NT2/D1 (cell line): ENCODE data around the gene KIF16B.

Experiments
- DNase-seq: peaks from one replicate; pipeline ENCODE4 v3.0.0-alpha.2; 2011; ENCODE audit warnings: low read depth, low spot score
- H3K27me3 ChIP-seq: 2 replicates; pipeline ENCODE4 v1.6.0; 2011; ENCODE audit warnings: mild to moderate bottlenecking; ENCODE audit not compliant: insufficient read length, insufficient read depth
- H3K36me3 ChIP-seq: 2 replicates; pipeline ENCODE4 v1.6.1; 2011; ENCODE audit warnings: mild to moderate bottlenecking, low read length, mixed read lengths; ENCODE audit not compliant: insufficient read depth, insufficient read length
- H3K4me1 ChIP-seq: 2 replicates; pipeline ENCODE4 v1.5.1; 2011; ENCODE audit not compliant: insufficient read depth, insufficient read length
- H3K4me3 ChIP-seq: 2 replicates; pipeline ENCODE4 v1.5.1; 2011; ENCODE audit warnings: low read depth; ENCODE audit not compliant: insufficient read length
- H3K9ac ChIP-seq: 2 replicates; pipeline ENCODE4 v1.6.0; 2011; ENCODE audit warnings: low read depth; ENCODE audit not compliant: insufficient read length
- H3K9me3 ChIP-seq: 2 replicates; pipeline ENCODE4 v1.5.1; 2011; ENCODE audit warnings: mild to moderate bottlenecking, low read length; ENCODE audit not compliant: insufficient read depth
- SUZ12 ChIP-seq: IDR thresholded peaks from 2 replicates; pipeline ENCODE4 v1.6.1; 2011; ENCODE audit not compliant: insufficient read length, insufficient read depth; ENCODE audit errors: extremely low read depth
- YY1 ChIP-seq: IDR thresholded peaks from 2 replicates; pipeline ENCODE4 v1.6.1; 2011; ENCODE audit not compliant: insufficient read length, insufficient read depth
- ZNF274 ChIP-seq: IDR thresholded peaks from 2 replicates; pipeline ENCODE4 v1.6.1; 2011; ENCODE audit warnings: mild to moderate bottlenecking, low read depth, low read length

Gene KIF16B

DNA sequence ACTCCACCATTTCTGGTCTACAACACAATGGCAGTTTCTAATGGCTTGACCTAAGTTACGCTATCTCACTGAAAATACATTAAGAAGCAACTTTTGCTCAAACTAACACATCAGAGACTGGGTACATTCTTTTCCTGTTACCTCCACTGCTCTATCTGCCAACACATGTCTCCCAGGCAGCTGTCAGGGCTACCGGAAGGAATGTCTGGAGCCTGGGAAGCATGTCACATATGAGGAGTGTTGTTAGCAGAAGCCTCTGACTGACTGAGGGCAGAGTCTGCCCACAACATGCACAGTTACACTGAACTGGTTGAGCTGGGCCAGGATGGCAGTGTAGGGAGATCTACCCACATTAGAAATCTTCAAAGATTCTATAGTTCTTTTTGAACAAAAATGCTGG is 264.5 kb downstream of the KIF16B start:
- no peak overlapping the region for H3K4me3 ChIP-seq
- TF ChIP-seq YY1 = no peak
- TF ChIP-seq SUZ12 = no peak
- no peak for TF ChIP-seq ZNF274
- H3K27me3 ChIP-seq = no peaks in the 10 kb centered on the region
- no peaks in the 10 kb centered on the region for H3K4me1 ChIP-seq
- H3K9ac ChIP-seq = no peak overlapping the region
- H3K36me3 ChIP-seq = no peaks in the 10 kb centered on the region
- peaks cover under 1% of the 10 kb centered on the region; the same call in 1 of the 2 replicates for H3K9me3 ChIP-seq
- DNase-seq = no peak

DNA sequence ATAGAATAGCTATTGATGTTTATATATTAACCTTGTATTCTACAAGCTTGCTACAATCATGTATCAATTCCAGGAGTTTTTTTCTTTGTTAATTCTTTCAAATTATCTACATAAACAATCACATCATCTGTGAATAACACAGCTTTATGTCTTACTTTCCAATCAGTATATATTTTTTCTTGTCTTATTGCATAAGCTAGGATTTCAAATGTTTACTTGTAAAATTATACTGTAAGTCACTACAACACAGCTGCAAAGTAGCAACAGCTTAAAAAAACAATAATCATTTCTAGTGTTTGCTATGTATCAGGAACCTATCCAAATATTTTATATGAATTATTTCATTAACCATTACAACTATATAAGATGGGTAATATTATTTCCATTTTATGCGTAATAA is 270.4 kb downstream of the KIF16B start:
- H3K9ac ChIP-seq = no peak overlapping the region
- H3K36me3 ChIP-seq = no peaks in the 10 kb centered on the region
- no peaks in the 10 kb centered on the region for H3K4me1 ChIP-seq
- no peak for DNase-seq
- TF ChIP-seq ZNF274 (no peak), SUZ12 (no peak), YY1 (no peak)
- no peaks in the 10 kb centered on the region for H3K27me3 ChIP-seq
- no peak overlapping the region for H3K4me3 ChIP-seq
- H3K9me3 ChIP-seq = peaks cover 19% of the 10 kb centered on the region

DNA sequence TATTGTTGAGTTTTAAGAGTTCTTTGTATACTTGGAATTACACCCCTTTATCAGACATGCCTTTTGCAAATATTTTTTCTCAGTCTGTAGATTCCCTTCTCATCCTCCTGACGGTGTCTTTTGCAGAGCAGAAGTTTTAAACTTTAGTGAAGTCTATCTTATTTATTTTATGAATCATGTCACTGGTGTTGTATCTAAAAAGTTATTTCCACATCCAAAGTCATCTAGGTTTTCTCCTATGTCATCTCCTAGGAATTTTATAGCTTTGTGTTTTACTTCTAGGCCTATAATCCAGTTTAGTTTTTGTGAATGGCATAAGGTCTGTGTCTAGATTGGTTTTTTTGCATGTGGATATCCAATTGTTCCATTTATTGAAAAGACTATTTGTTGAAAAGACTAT is 271.3 kb downstream of the KIF16B start:
- no peak overlapping the region for H3K4me3 ChIP-seq

DNA sequence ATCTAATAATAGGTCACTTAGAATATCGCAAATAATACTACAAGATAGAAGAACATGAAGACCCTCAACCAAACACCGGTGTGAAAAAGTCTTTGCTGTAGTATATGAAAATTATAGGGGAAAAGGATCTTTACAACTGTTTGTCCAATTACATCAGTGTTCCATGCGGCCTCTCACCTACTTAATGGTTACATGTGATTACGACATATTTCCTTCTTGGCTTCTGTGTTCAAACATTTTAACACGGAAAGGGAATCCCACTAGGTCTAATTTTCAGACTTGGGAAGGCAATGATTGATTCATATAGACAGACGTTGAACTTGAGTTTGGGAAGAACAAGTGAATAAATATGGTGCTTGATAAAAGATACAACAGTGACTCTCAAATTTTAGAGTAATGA is 273.4 kb downstream of the KIF16B start:
- TF ChIP-seq SUZ12 (no peak), ZNF274 (no peak), YY1 (no peak)
- no peak overlapping the region for H3K4me3 ChIP-seq
- H3K27me3 ChIP-seq = no peaks in the 10 kb centered on the region
- no peak for DNase-seq
- no peaks in the 10 kb centered on the region for H3K4me1 ChIP-seq
- no peaks in the 10 kb centered on the region for H3K36me3 ChIP-seq
- H3K9me3 ChIP-seq = peaks cover 19% of the 10 kb centered on the region
- no peak overlapping the region for H3K9ac ChIP-seq

More for the DNA sequence above, 271.3 kb downstream of the KIF16B start:
- TF ChIP-seq SUZ12 (no peak), YY1 (no peak), ZNF274 (no peak)
- DNase-seq = no peak
- Histone ChIP-seq H3K27me3 (no peaks in the 10 kb centered on the region), H3K9me3 (peaks cover 19% of the 10 kb centered on the region), H3K4me1 (no peaks in the 10 kb centered on the region), H3K9ac (no peak overlapping the region), H3K36me3 (no peaks in the 10 kb centered on the region)

DNA sequence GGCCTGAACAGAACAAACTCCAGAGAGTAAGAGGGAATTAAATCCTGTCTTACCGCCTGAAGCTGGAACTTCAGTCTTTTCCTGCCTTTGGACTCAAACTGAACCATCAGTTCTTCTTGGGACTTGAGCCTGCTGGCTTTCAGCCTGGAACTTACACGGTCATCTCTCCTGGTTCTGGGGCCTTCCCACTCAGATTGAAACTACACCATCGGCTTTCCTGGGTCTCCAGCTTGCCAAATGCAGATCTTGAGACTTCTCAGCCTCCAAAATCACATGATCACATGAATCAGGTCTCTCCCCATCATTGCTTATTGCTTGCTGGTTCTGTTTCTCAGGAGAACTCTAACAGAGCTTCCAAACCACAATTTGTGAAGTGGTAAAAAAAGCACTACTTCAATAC is 276.3 kb downstream of the KIF16B start:
- Histone ChIP-seq H3K4me3 (no peak overlapping the region), H3K9ac (no peak overlapping the region), H3K4me1 (no peaks in the 10 kb centered on the region), H3K9me3 (no peaks in the 10 kb centered on the region), H3K36me3 (no peaks in the 10 kb centered on the region), H3K27me3 (no peaks in the 10 kb centered on the region)
- DNase-seq = no peak
- TF ChIP-seq ZNF274 (no peak), SUZ12 (no peak), YY1 (no peak)

DNA sequence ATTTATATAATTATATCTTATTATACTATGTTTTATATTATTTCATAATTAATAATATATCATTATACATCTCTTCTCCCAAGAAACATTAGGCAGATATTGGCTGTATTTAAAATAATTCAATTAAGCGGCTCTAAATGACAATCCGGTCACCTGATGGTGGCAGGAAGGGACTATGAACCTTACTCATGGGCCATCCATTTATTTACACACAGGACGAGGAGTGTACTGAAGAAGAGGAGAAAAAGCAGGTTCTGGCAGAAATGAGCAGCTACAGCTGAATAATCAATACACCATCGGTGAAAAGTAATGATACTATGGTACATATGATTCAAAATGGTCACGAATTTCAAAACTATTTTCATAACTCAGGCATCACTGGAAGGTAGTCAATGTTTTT is 277.7 kb downstream of the KIF16B start:
- no peak for DNase-seq
- Histone ChIP-seq H3K9ac (no peak overlapping the region), H3K4me3 (no peak overlapping the region), H3K9me3 (no peaks in the 10 kb centered on the region), H3K4me1 (no peaks in the 10 kb centered on the region), H3K36me3 (no peaks in the 10 kb centered on the region), H3K27me3 (no peaks in the 10 kb centered on the region)
- TF ChIP-seq SUZ12 (no peak), ZNF274 (no peak), YY1 (no peak)

DNA sequence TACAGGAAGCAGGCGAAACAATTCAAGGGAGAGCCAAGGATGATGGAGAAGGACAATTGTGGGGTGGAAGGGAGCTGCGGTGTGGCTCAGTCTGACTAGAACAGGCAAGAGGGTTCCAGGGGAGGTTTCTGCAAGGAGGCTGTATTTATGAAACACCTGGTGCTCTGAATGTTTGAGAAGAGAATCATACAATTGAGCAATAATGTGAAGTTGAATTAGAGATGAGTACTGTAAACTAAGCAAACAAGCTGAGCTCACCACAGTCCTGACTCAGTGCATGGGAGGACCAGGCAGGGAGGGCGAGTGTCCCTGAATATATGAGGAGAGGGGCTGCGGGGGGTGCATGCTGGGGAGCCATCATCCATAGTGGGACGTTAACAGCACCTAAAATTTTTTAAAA is 279.7 kb downstream of the KIF16B start:
- TF ChIP-seq ZNF274 = no peak
- TF ChIP-seq YY1 = no peak
- no peak for TF ChIP-seq SUZ12
- H3K4me1 ChIP-seq = no peaks in the 10 kb centered on the region
- H3K9ac ChIP-seq = no peak overlapping the region
- no peak overlapping the region for H3K4me3 ChIP-seq
- no peaks in the 10 kb centered on the region for H3K36me3 ChIP-seq
- no peaks in the 10 kb centered on the region for H3K27me3 ChIP-seq
- no peak for DNase-seq
- H3K9me3 ChIP-seq = no peaks in the 10 kb centered on the region
